A549 (cell line): ENCODE measurements around the gene LTBP3. TPM values are rescaled to one million over a fixed set of nuclear protein-coding genes. Genes with fewer than 3 reads are reported as not detected.

Experiments
- ATAC-seq, 2 experiments: fragments of 200-7000 bp in 1 of 2; fragments of >200 bp in 1 of 2; cut with Nextera tagmentation in 1 of 2; cut with Tn5 transposase in 1 of 2; 3 replicates each; pipeline versions ENCODE4 v1.8.0 to v1.9.1; 2018 to 2020; ENCODE audit warnings: mild to moderate bottlenecking in 1 of 2, moderate library complexity in 1 of 2
- CTCF ChIA-PET: fragments of 300-600 bp; sonication (Branson Sonifier 250); formaldehyde crosslinking; extraction: SDS; loops from one replicate; lab custom pipeline; 2021; ENCODE audit warnings: antibody characterized with exemption, inconsistent platforms; lab: Yijun Ruan, JAX
- POLR2A ChIA-PET: fragments of 350-600 bp; formaldehyde crosslinking; extraction: SDS; loops from one replicate; lab custom pipeline; 2021; ENCODE audit warnings: antibody characterized with exemption, inconsistent platforms; lab: Yijun Ruan, JAX
- DNase-seq, 2 experiments: peaks; one replicate each; pipeline versions ENCODE4 v3.0.0 to v3.0.0-alpha.2; 2011 to 2016; ENCODE audit warnings: low read depth in 1 of 2, low spot score in 1 of 2
- FAIRE-seq: peaks from 2 replicates; lab custom pipeline; 2011; peaks lifted over from hg19 to GRCh38; lab: Jason Lieb, UNC
- H3K27ac ChIP-seq, 2 experiments: fragments of >200 bp; sonication (Bioruptor Twin); formaldehyde crosslinking; 3 replicates each; pipeline ENCODE4 v1.5.1; 2016 to 2017
- H3K4me1 ChIP-seq: fragments of >200 bp; sonication (Bioruptor Twin); formaldehyde crosslinking; 3 replicates; pipeline ENCODE4 v1.6.1; 2016
- H3K4me2 ChIP-seq: fragments of >200 bp; sonication (Bioruptor Twin); formaldehyde crosslinking; 3 replicates; pipeline ENCODE4 v1.6.1; 2016
- H3K4me3 ChIP-seq: fragments of >200 bp; sonication (Bioruptor Twin); formaldehyde crosslinking; 3 replicates; pipeline ENCODE4 v1.5.1; 2016
- H3K9me3 ChIP-seq: fragments of >200 bp; sonication (Bioruptor Twin); formaldehyde crosslinking; 3 replicates; pipeline ENCODE4 v1.6.1; 2016
- BHLHE40 ChIP-seq: IDR thresholded peaks from 2 replicates; pipeline ENCODE4 v1.6.1; 2012; ENCODE audit warnings: low read depth, low read length, inconsistent platforms
- CBX8 ChIP-seq: fragments of 200-600 bp; sonication (generic); IDR thresholded peaks from 2 replicates; pipeline ENCODE4 v1.6.1; 2016
- CHD4 ChIP-seq: fragments of 200-600 bp; sonication (generic); IDR thresholded peaks from 2 replicates; pipeline ENCODE4 v1.6.1; 2016; ENCODE audit warnings: antibody characterized with exemption, mild to moderate bottlenecking, borderline replicate concordance
- EHF ChIP-seq: fragments of 250-450 bp; sonication (Bioruptor Pico); IDR thresholded peaks from 2 replicates; pipeline ENCODE4 v1.5.0; 2020; ENCODE audit warnings: mild to moderate bottlenecking
- EP300 ChIP-seq, 2 experiments: fragments of >200 bp; sonication (Bioruptor Twin); formaldehyde crosslinking; IDR thresholded peaks; 2 replicates in 1 of 2; 3 replicates in 1 of 2; pipeline ENCODE4 v1.6.1; 2016 to 2017
- FOSB ChIP-seq: fragments of 250-450 bp; sonication (Bioruptor Pico); IDR thresholded peaks from 2 replicates; pipeline ENCODE4 v1.5.0; 2020; ENCODE audit warnings: mild to moderate bottlenecking, moderate library complexity
- FOXS1 ChIP-seq: fragments of 250-450 bp; sonication (Bioruptor Pico); IDR thresholded peaks from 2 replicates; pipeline ENCODE4 v1.5.0; 2020; ENCODE audit warnings: mild to moderate bottlenecking, moderate library complexity
- GATA3 ChIP-seq: IDR thresholded peaks from 2 replicates; pipeline ENCODE4 v1.6.1; 2012; ENCODE audit warnings: borderline replicate concordance
- HEYL ChIP-seq: fragments of 250-450 bp; sonication (Bioruptor Pico); IDR thresholded peaks from 2 replicates; pipeline ENCODE4 v1.8.0; 2021; ENCODE audit warnings: mild to moderate bottlenecking, moderate library complexity
- HOXA7 ChIP-seq: fragments of 250-450 bp; sonication (Bioruptor Pico); IDR thresholded peaks from 2 replicates; pipeline ENCODE4 v1.5.0; 2020; ENCODE audit warnings: mild to moderate bottlenecking, moderate library complexity
- HOXB13 ChIP-seq: fragments of 250-450 bp; sonication (Bioruptor Pico); IDR thresholded peaks from 2 replicates; pipeline ENCODE4 v1.5.0; 2020; ENCODE audit warnings: low read depth, mild to moderate bottlenecking, moderate library complexity
- HOXB5 ChIP-seq: fragments of 250-450 bp; sonication (Bioruptor Pico); IDR thresholded peaks from 2 replicates; pipeline ENCODE4 v1.5.0; 2020; ENCODE audit warnings: mild to moderate bottlenecking, moderate library complexity
- JUN ChIP-seq, 2 experiments: fragments of >200 bp; sonication (Bioruptor Twin); formaldehyde crosslinking; IDR thresholded peaks; 2 replicates in 1 of 2; 3 replicates in 1 of 2; pipeline ENCODE4 v1.6.1; 2016 to 2017
- JUNB ChIP-seq: fragments of >200 bp; sonication (Bioruptor Twin); formaldehyde crosslinking; IDR thresholded peaks from 2 replicates; pipeline ENCODE4 v1.6.1; 2016
- KDM1A ChIP-seq: fragments of 200-600 bp; sonication (generic); IDR thresholded peaks from 2 replicates; pipeline ENCODE4 v1.6.1; 2016; ENCODE audit warnings: low read depth, mild to moderate bottlenecking
- MYC ChIP-seq: IDR thresholded peaks from 2 replicates; pipeline ENCODE4 v1.6.1; 2012; ENCODE audit warnings: mild to moderate bottlenecking, inconsistent platforms, low read length, improper control_type of control experiment, borderline replicate concordance
- NPAS2 ChIP-seq: fragments of 250-450 bp; sonication (Bioruptor Pico); IDR thresholded peaks from 2 replicates; pipeline ENCODE4 v1.8.0; 2022; ENCODE audit warnings: mild to moderate bottlenecking, moderate library complexity, borderline replicate concordance
- POLR2AphosphoS2 ChIP-seq: conservative IDR thresholded peaks from 2 replicates; pipeline ENCODE4 v1.6.1; 2012; ENCODE audit warnings: low read length, improper control_type of control experiment, inconsistent platforms
- RCOR1 ChIP-seq: fragments of 150-350 bp; IDR thresholded peaks from 2 replicates; pipeline ENCODE4 v1.6.1; 2014; ENCODE audit warnings: antibody characterized with exemption, low read length, low read depth
- ZFP36 ChIP-seq: fragments of 450-650 bp; IDR thresholded peaks from 2 replicates; pipeline ENCODE4 v1.6.1; 2014; ENCODE audit warnings: borderline replicate concordance; ENCODE audit not compliant: partially characterized antibody
- ZNF302 ChIP-seq: fragments of 250-450 bp; sonication (Bioruptor Pico); IDR thresholded peaks from 2 replicates; pipeline ENCODE4 v1.9.0; 2021; ENCODE audit warnings: inconsistent platforms, mild to moderate bottlenecking, moderate library complexity
- ZSCAN20 ChIP-seq: fragments of 250-450 bp; sonication (Bioruptor Pico); IDR thresholded peaks from 2 replicates; pipeline ENCODE4 v1.8.0; 2022; ENCODE audit warnings: mild to moderate bottlenecking, moderate library complexity
- WGBS: methylation state at CpG from one replicate; pipeline ENCODE4 v1.1.6; 2017; ENCODE audit errors: missing lambda C conversion rate; 5-methylcytosine and 5-hydroxymethylcytosine counted together
- polyA plus RNA-seq, 4 experiments: library from polyadenylated mRNA; depleted of rRNA in 3 of 4; stranded (reverse); fragments of >200 nt; fragmentation: RNase III in 1 of 4; extraction: RNeasy Plus Mini Kit Qiagen cat#74134 plus additional on column Dnase treatment in 1 of 4; gene quantifications; 2 replicates in 3 of 4; 3 replicates in 1 of 4; pipeline ENCODE4 v1.2.3, GENCODE V29; 2011 to 2017
- TF ChIP-seq, protein P1 (sequence below): IDR thresholded peaks from 2 replicates; pipeline ENCODE4 v1.6.1; 2012; ENCODE audit warnings: low read depth, borderline replicate concordance
- TF ChIP-seq, protein P2 (sequence below): fragments of >200 bp; sonication (Bioruptor Twin); formaldehyde crosslinking; IDR thresholded peaks from 3 replicates; pipeline ENCODE4 v1.5.1; 2016
- TF ChIP-seq, protein P3 (sequence below): fragments of 450-650 bp; IDR thresholded peaks from 2 replicates; pipeline ENCODE4 v1.6.1; 2014; ENCODE audit warnings: antibody characterized with exemption
- TF ChIP-seq, protein P4 (sequence below): fragments of >200 bp; sonication (Bioruptor Twin); formaldehyde crosslinking; IDR thresholded peaks from 3 replicates; pipeline ENCODE4 v1.6.1; 2016
- TF ChIP-seq, protein P5 (sequence below): fragments of 250-450 bp; sonication (Bioruptor Pico); IDR thresholded peaks from 2 replicates; pipeline ENCODE4 v1.5.0; 2021; ENCODE audit warnings: mild to moderate bottlenecking, moderate library complexity, borderline replicate concordance
- TF ChIP-seq, protein P6 (sequence below): fragments of 250-450 bp; sonication (Bioruptor Pico); IDR thresholded peaks from 2 replicates; pipeline ENCODE4 v1.5.0; 2020; ENCODE audit warnings: low read depth, mild to moderate bottlenecking, moderate library complexity

The LTBP3 gene
- polyA plus RNA-seq, 2 of the 4 experiments (the other 2 are of a cell fraction): 28.6 to 123 TPM

DNA sequence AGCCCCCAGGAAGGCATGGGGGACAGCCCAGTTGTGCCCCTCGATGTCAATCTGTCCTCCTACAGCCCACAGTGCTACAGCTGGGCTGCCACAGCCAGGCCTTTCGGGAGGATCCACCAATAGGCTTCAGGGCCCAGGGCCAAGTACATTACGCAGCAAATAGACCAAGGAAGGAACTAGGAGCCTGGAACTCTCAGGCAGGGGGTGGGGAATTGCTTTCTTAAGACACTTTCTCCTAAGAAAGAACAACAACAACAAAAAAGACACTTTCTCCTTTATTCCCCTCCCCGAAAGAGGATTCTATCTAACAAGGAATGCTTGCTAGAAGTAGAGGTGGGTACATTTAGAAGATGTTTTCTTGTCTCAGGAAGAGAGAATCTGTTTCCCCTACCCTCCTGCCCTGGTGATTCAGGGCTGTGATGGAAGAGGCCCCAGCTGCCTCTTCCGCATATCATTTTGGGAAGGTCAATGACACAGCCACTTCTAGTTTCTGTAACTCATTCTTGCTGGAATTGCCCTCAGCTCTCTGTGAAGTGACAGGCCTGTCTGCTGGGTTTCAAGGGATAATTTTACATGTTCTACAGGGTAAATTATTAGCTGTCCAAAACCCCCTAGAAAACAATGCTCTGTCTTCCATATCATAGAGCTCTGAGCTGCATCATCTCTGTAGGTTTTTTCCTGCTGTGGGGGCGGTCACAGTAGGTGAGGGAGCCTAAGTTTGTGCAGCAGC is 65.4 kb downstream of the LTBP3 start (continued):
- TF ChIP-seq ZFP36 (no peak), NPAS2 (no peak), HEYL (CRISPR knock-in tag) (no peak; the same call in 1 of the 2 replicates), CHD4 (no peak), CBX8 (no peak), GATA3 (no peak), JUNB (no peak), BHLHE40 (no peak), RCOR1 (no peak), KDM1A (no peak), POLR2AphosphoS2 (no peak), EHF (CRISPR knock-in tag) (peak; percentile 97; the same call in 1 of the 2 replicates), FOXS1 (peak; percentile 40; the same call in 1 of the 2 replicates), HOXB5 (peak; percentile 8), MYC (no peak), EP300 (IDR thresholded peaks at IDR 0.05) (no peak), FOSB (peak; percentile 1; the same call in 1 of the 2 replicates)
- TF ChIP-seq, protein P1, sequence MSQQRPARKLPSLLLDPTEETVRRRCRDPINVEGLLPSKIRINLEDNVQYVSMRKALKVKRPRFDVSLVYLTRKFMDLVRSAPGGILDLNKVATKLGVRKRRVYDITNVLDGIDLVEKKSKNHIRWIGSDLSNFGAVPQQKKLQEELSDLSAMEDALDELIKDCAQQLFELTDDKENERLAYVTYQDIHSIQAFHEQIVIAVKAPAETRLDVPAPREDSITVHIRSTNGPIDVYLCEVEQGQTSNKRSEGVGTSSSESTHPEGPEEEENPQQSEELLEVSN: 0 out of 2 replicates have a peak, but pooled peaks have one; percentile 6
- TF ChIP-seq, protein P2, sequence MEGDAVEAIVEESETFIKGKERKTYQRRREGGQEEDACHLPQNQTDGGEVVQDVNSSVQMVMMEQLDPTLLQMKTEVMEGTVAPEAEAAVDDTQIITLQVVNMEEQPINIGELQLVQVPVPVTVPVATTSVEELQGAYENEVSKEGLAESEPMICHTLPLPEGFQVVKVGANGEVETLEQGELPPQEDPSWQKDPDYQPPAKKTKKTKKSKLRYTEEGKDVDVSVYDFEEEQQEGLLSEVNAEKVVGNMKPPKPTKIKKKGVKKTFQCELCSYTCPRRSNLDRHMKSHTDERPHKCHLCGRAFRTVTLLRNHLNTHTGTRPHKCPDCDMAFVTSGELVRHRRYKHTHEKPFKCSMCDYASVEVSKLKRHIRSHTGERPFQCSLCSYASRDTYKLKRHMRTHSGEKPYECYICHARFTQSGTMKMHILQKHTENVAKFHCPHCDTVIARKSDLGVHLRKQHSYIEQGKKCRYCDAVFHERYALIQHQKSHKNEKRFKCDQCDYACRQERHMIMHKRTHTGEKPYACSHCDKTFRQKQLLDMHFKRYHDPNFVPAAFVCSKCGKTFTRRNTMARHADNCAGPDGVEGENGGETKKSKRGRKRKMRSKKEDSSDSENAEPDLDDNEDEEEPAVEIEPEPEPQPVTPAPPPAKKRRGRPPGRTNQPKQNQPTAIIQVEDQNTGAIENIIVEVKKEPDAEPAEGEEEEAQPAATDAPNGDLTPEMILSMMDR: no peak
- TF ChIP-seq, protein P3, sequence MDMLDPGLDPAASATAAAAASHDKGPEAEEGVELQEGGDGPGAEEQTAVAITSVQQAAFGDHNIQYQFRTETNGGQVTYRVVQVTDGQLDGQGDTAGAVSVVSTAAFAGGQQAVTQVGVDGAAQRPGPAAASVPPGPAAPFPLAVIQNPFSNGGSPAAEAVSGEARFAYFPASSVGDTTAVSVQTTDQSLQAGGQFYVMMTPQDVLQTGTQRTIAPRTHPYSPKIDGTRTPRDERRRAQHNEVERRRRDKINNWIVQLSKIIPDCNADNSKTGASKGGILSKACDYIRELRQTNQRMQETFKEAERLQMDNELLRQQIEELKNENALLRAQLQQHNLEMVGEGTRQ: no peak
- TF ChIP-seq, protein P4, sequence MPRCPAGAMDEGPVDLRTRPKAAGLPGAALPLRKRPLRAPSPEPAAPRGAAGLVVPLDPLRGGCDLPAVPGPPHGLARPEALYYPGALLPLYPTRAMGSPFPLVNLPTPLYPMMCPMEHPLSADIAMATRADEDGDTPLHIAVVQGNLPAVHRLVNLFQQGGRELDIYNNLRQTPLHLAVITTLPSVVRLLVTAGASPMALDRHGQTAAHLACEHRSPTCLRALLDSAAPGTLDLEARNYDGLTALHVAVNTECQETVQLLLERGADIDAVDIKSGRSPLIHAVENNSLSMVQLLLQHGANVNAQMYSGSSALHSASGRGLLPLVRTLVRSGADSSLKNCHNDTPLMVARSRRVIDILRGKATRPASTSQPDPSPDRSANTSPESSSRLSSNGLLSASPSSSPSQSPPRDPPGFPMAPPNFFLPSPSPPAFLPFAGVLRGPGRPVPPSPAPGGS: no peak
- TF ChIP-seq, protein P5, sequence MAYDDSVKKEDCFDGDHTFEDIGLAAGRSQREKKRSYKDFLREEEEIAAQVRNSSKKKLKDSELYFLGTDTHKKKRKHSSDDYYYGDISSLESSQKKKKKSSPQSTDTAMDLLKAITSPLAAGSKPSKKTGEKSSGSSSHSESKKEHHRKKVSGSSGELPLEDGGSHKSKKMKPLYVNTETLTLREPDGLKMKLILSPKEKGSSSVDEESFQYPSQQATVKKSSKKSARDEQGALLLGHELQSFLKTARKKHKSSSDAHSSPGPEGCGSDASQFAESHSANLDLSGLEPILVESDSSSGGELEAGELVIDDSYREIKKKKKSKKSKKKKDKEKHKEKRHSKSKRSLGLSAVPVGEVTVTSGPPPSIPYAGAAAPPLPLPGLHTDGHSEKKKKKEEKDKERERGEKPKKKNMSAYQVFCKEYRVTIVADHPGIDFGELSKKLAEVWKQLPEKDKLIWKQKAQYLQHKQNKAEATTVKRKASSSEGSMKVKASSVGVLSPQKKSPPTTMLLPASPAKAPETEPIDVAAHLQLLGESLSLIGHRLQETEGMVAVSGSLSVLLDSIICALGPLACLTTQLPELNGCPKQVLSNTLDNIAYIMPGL (CRISPR knock-in tag): no peak; the same call in 1 of the 2 replicates

DNA sequence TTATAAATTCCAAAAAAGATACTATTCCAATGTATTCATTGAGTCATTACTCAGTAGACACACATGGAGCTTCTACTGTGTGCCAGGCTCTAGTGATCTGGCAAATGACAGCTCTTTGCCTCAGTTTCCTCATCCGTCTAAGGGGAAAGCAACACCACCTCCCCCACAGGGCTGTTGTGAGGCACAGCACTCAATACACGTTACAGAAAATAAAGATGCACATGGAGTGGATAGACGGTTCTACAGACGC is 65.8 kb downstream of the LTBP3 start:
- ATAC-seq (no peak), DNase-seq (no peak), FAIRE-seq (no peak)
- Histone ChIP-seq H3K9me3 (no peaks in the 10 kb centered on the region), H3K27ac (peak overlapping the region; percentile 98 to 100), H3K4me1 (peaks cover 92% of the 10 kb centered on the region), H3K4me2 (peak overlapping the region; percentile 77), H3K4me3 (no peak overlapping the region)
- ChIA-PET CTCF (interaction anchor here (1.7 to 30.0 kb wide), 3 partner anchors 16 to 76 kb away, joined by 5 to 947 read pairs (median 94); no protein-coding TSS in a partner anchor), POLR2A (interaction anchor here (1.0 to 26.7 kb wide), 7 partner anchors 11 to 72 kb away, joined by 4 to 1006 read pairs (median 41); partner anchors contain the start of genes MALAT1 and NEAT1)
- WGBS: 5% methylated on average over 4 of the region's 4 CpGs
- TF ChIP-seq JUNB (no peak), HOXA7 (CRISPR knock-in tag) (peak; percentile 88; the same call in 1 of the 2 replicates), JUN (IDR thresholded peaks at IDR 0.05) (no peak; a peak in 1 of 5 replicates), KDM1A (0 out of 2 replicates have a peak, but pooled peaks have one; percentile 39), CHD4 (no peak), ZSCAN20 (CRISPR knock-in tag) (peak; percentile 93), ZNF302 (0 out of 2 replicates have a peak, but pooled peaks have one; percentile 61), FOSB (peak; percentile 59; the same call in 1 of the 2 replicates), HOXB13 (peak; percentile 98)
- TF ChIP-seq, protein P5 (CRISPR knock-in tag): peak; percentile 80; the same call in 1 of the 2 replicates
- TF ChIP-seq, protein P6, sequence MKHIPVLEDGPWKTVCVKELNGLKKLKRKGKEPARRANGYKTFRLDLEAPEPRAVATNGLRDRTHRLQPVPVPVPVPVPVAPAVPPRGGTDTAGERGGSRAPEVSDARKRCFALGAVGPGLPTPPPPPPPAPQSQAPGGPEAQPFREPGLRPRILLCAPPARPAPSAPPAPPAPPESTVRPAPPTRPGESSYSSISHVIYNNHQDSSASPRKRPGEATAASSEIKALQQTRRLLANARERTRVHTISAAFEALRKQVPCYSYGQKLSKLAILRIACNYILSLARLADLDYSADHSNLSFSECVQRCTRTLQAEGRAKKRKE (CRISPR knock-in tag): peak; percentile 96
